Karpas-422 (cell line): ENCODE measurements around the gene DCLK2. TPM values are rescaled to one million over a fixed set of nuclear protein-coding genes. Genes with fewer than 3 reads are reported as not detected.

Experiments used
- DNase-seq: peaks from one replicate; pipeline ENCODE4 v3.0.0-alpha.2; 2015
- H2AFZ ChIP-seq: fragments of 200-600 bp; sonication (generic); 2 replicates; pipeline ENCODE4 v1.6.1; 2014; ENCODE audit warnings: antibody characterized with exemption, low read length, mixed read lengths
- H3K27ac ChIP-seq: fragments of 200-600 bp; sonication (generic); 2 replicates; pipeline ENCODE4 v1.5.1; 2014; ENCODE audit warnings: mild to moderate bottlenecking, low read length, moderate library complexity
- H3K27me3 ChIP-seq: fragments of 200-600 bp; sonication (generic); 2 replicates; pipeline ENCODE4 v1.6.1; 2014; ENCODE audit warnings: low read length, mixed read lengths
- H3K36me3 ChIP-seq: fragments of 200-600 bp; sonication (generic); 2 replicates; pipeline ENCODE4 v1.6.1; 2014; ENCODE audit warnings: low read length, mixed read lengths; ENCODE audit not compliant: insufficient read depth
- H3K4me1 ChIP-seq: fragments of 200-600 bp; sonication (generic); 2 replicates; pipeline ENCODE4 v1.6.1; 2014; ENCODE audit warnings: mild to moderate bottlenecking, low read length, mixed read lengths
- H3K4me2 ChIP-seq: fragments of 200-600 bp; sonication (generic); 2 replicates; pipeline ENCODE4 v1.6.1; 2014; ENCODE audit warnings: low read length, low read depth, mild to moderate bottlenecking; ENCODE audit not compliant: poor library complexity, severe bottlenecking
- H3K4me3 ChIP-seq: fragments of 200-600 bp; sonication (generic); 2 replicates; pipeline ENCODE4 v1.5.1; 2014; ENCODE audit warnings: mild to moderate bottlenecking, antibody characterized with exemption, low read length, mixed read lengths
- H3K79me2 ChIP-seq: fragments of 200-600 bp; sonication (generic); 2 replicates; pipeline ENCODE4 v1.6.1; 2014; ENCODE audit warnings: mild to moderate bottlenecking, low read length, mixed read lengths
- H3K9ac ChIP-seq: fragments of 200-600 bp; sonication (generic); 2 replicates; pipeline ENCODE4 v1.6.0; 2014; ENCODE audit warnings: low read length
- H3K9me2 ChIP-seq: fragments of 200-600 bp; sonication (generic), shearing (Covaris generic); replicated peaks from 2 replicates; pipeline ENCODE4 v1.6.0; 2014; ENCODE audit warnings: mild to moderate bottlenecking, low read length, moderate library complexity; ENCODE audit not compliant: insufficient read depth
- H3K9me3 ChIP-seq: fragments of 300-700, 200-600 bp; sonication (generic); 2 replicates; pipeline ENCODE4 v1.6.1; 2014; ENCODE audit warnings: low read length, mixed read lengths
- H4K20me1 ChIP-seq: fragments of 200-600 bp; sonication (generic); 2 replicates; pipeline ENCODE4 v1.6.1; 2014; ENCODE audit warnings: mild to moderate bottlenecking, antibody characterized with exemption, low read length, low read depth; ENCODE audit not compliant: insufficient read depth
- total RNA-seq: library from RNA; depleted of rRNA; stranded (reverse); fragments of >200 nt; shearing (Covaris generic); gene quantifications from 2 replicates; pipeline ENCODE4 v1.2.3, GENCODE V29; 2014; ENCODE audit warnings: low replicate concordance

Gene DCLK2
- total RNA-seq, 1 experiment from 2014 or later = not detected

- H3K9ac ChIP-seq = no peak overlapping the region
- peak overlapping the region; percentile 9 for H3K4me2 ChIP-seq
- H3K27ac ChIP-seq = no peak overlapping the region
- H3K4me3 ChIP-seq = no peak overlapping the region
- H3K79me2 ChIP-seq = no peaks in the 10 kb centered on the region
- no peak for DNase-seq
- H3K4me1 ChIP-seq = peaks cover 13% of the 10 kb centered on the region
- H2AFZ ChIP-seq = no peak overlapping the region
- no peaks in the 10 kb centered on the region for H3K27me3 ChIP-seq
- H3K9me3 ChIP-seq = no peaks in the 10 kb centered on the region
- no peaks in the 10 kb centered on the region for H4K20me1 ChIP-seq
- H3K9me2 ChIP-seq = no peaks in the 10 kb centered on the region
- H3K36me3 ChIP-seq = no peaks in the 10 kb centered on the region
Measured at GRCh38 chr4:150126864-150127203, 48.6 kb downstream of the DCLK2 start.

GRCh38 chr4:150127757-150128156 is 49.5 kb downstream of the DCLK2 start:
- peaks cover 13% of the 10 kb centered on the region for H3K4me1 ChIP-seq
- H3K27ac ChIP-seq = no peak overlapping the region
- no peaks in the 10 kb centered on the region for H3K9me2 ChIP-seq
- H3K9ac ChIP-seq = no peak overlapping the region
- H3K4me3 ChIP-seq = no peak overlapping the region
- H3K79me2 ChIP-seq = no peaks in the 10 kb centered on the region
- H3K4me2 ChIP-seq = no peak overlapping the region
- no peak overlapping the region for H2AFZ ChIP-seq
- no peaks in the 10 kb centered on the region for H3K36me3 ChIP-seq
- no peaks in the 10 kb centered on the region for H4K20me1 ChIP-seq
- no peaks in the 10 kb centered on the region for H3K27me3 ChIP-seq
- DNase-seq = no peak
- H3K9me3 ChIP-seq = no peaks in the 10 kb centered on the region

DNA sequence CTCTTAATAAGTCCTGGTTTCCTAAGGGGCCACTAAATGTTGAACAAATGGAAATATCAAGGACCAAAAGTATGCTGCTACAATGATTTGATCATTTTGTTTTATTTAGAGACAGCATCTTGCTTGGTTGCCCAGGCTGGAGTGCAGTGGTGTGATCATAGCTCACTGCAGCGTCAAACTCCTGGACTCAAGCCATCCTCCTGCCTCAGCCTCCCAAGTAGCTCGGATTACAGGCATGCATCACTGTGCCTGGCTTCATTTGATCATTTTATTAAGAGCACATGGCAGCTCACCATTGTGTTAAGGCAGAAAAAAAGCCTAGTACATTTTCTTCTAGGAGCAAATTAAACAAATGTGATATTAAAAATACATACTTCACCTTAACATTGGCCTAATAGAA is 52.7 kb downstream of the DCLK2 start:
- no peak overlapping the region for H3K4me2 ChIP-seq
- no peak for DNase-seq
- H3K36me3 ChIP-seq = no peaks in the 10 kb centered on the region
- H3K4me1 ChIP-seq = peaks cover 21% of the 10 kb centered on the region
- no peaks in the 10 kb centered on the region for H4K20me1 ChIP-seq
- no peak overlapping the region for H3K27ac ChIP-seq
- no peak overlapping the region for H2AFZ ChIP-seq
- no peaks in the 10 kb centered on the region for H3K9me3 ChIP-seq
- H3K79me2 ChIP-seq = no peaks in the 10 kb centered on the region
- no peaks in the 10 kb centered on the region for H3K9me2 ChIP-seq
- H3K9ac ChIP-seq = no peak overlapping the region
- no peak overlapping the region for H3K4me3 ChIP-seq
- no peaks in the 10 kb centered on the region for H3K27me3 ChIP-seq

DNA sequence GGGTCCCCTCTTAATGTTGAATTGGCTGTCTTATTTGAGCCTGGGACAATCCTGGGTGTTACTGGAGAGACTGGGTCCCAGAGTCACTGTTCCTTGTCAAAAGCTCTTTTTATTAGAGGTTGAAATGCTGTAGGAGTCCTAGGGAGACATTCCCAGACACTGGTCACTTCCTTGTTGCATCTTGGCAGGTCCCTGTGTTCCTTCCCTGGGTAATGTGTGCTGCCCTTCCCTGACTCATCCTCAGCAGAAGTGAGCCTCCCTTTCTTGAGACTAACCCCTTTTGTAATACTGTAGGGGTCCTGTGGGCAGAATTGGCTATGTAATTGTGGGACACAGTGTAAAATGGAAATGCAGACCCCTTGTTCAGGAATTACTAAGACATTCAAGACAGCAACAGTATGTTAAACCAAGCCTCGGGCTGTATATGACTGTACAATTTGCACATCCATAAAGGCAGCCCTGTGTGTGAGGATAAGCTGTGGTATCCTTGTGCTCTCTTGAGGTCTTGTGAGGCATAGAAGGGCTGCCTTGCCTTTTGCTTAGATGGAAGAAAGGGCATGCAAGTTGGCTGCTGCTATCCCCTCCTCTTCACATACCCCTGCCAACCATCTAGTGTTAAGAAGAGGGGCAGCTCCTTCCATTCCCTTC is 53.5 kb downstream of the DCLK2 start:
- Histone ChIP-seq H3K9me2 (no peaks in the 10 kb centered on the region), H3K27ac (no peak overlapping the region), H3K27me3 (no peaks in the 10 kb centered on the region), H2AFZ (no peak overlapping the region), H3K4me3 (no peak overlapping the region), H3K4me1 (peaks cover 14% of the 10 kb centered on the region), H3K9ac (no peak overlapping the region), H4K20me1 (no peaks in the 10 kb centered on the region), H3K4me2 (no peak overlapping the region), H3K79me2 (no peaks in the 10 kb centered on the region), H3K9me3 (no peaks in the 10 kb centered on the region), H3K36me3 (no peaks in the 10 kb centered on the region)
- no peak for DNase-seq

- no peak overlapping the region for H2AFZ ChIP-seq
- H3K36me3 ChIP-seq = no peaks in the 10 kb centered on the region
- H3K9ac ChIP-seq = no peak overlapping the region
- peaks cover 9% of the 10 kb centered on the region for H3K4me1 ChIP-seq
- H4K20me1 ChIP-seq = no peaks in the 10 kb centered on the region
- no peak overlapping the region for H3K4me3 ChIP-seq
- H3K79me2 ChIP-seq = no peaks in the 10 kb centered on the region
- H3K27ac ChIP-seq = no peak overlapping the region
- no peaks in the 10 kb centered on the region for H3K9me3 ChIP-seq
- H3K27me3 ChIP-seq = no peaks in the 10 kb centered on the region
- no peaks in the 10 kb centered on the region for H3K9me2 ChIP-seq
- H3K4me2 ChIP-seq = no peak overlapping the region
- no peak for DNase-seq
Measured at GRCh38 chr4:150133605-150134004, 55.4 kb downstream of the DCLK2 start.

GRCh38 chr4:150135134-150135772 is 57.0 kb downstream of the DCLK2 start:
- Histone ChIP-seq H2AFZ (peak overlapping the region; percentile 4; the same call in 1 of the 2 replicates), H3K9me2 (no peaks in the 10 kb centered on the region), H3K27me3 (no peaks in the 10 kb centered on the region), H3K4me3 (no peak overlapping the region), H3K79me2 (no peaks in the 10 kb centered on the region), H3K9ac (no peak overlapping the region), H4K20me1 (no peaks in the 10 kb centered on the region), H3K4me1 (peaks cover 9% of the 10 kb centered on the region), H3K9me3 (no peaks in the 10 kb centered on the region), H3K4me2 (peak overlapping the region; percentile 11), H3K36me3 (no peaks in the 10 kb centered on the region), H3K27ac (no peak overlapping the region)
- peak; percentile 68 for DNase-seq

GRCh38 chr4:150136036-150136435 is 57.8 kb downstream of the DCLK2 start:
- no peaks in the 10 kb centered on the region for H3K9me2 ChIP-seq
- H3K4me1 ChIP-seq = peaks cover 9% of the 10 kb centered on the region
- no peak overlapping the region for H3K9ac ChIP-seq
- H2AFZ ChIP-seq = peak overlapping the region; percentile 4; the same call in 1 of the 2 replicates
- no peak overlapping the region for H3K27ac ChIP-seq
- no peaks in the 10 kb centered on the region for H3K79me2 ChIP-seq
- no peaks in the 10 kb centered on the region for H3K27me3 ChIP-seq
- no peak overlapping the region for H3K4me3 ChIP-seq
- no peaks in the 10 kb centered on the region for H3K9me3 ChIP-seq
- H4K20me1 ChIP-seq = no peaks in the 10 kb centered on the region
- DNase-seq = no peak
- no peak overlapping the region for H3K4me2 ChIP-seq
- H3K36me3 ChIP-seq = no peaks in the 10 kb centered on the region

DNA sequence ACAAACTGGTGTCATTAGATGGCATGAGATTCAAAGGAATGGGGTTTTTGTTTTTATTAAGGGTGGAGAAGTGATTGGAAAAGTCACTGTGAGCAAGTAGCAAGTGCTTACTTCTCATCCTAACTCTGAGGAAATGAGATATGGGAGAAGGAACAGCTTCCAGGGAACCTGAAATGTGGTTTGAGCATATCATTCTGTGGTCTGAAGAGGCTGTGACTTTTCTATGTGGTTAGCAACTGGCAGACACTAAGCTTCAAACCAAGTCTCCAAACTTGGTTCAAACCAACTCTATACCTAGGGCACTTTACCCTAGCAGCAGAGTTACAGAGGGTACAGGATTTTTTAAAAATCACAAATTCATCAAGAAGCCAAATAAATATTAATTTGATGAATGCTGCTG is 58.2 kb downstream of the DCLK2 start:
- H3K36me3 ChIP-seq = no peaks in the 10 kb centered on the region
- H3K4me1 ChIP-seq = peaks cover 9% of the 10 kb centered on the region
- no peak overlapping the region for H3K9ac ChIP-seq
- no peaks in the 10 kb centered on the region for H4K20me1 ChIP-seq
- no peaks in the 10 kb centered on the region for H3K79me2 ChIP-seq
- H3K27me3 ChIP-seq = no peaks in the 10 kb centered on the region
- no peak overlapping the region for H2AFZ ChIP-seq
- no peak for DNase-seq
- H3K4me3 ChIP-seq = no peak overlapping the region
- H3K27ac ChIP-seq = no peak overlapping the region
- no peaks in the 10 kb centered on the region for H3K9me3 ChIP-seq
- no peak overlapping the region for H3K4me2 ChIP-seq
- no peaks in the 10 kb centered on the region for H3K9me2 ChIP-seq
